A673 (cell line): ENCODE data around the gene BTBD16.

ENCODE experiments used
- CTCF ChIP-seq: fragments of 300-800, 200-600 bp; sonication (generic); conservative IDR thresholded peaks from 2 replicates; pipeline ENCODE4 v1.5.1; 2017; ENCODE audit warnings: low read depth, mild to moderate bottlenecking, antibody characterized with exemption, low read length, moderate library complexity, mixed read lengths
- EZH2 ChIP-seq: fragments of 200-600 bp; sonication (generic); IDR thresholded peaks from 2 replicates; pipeline ENCODE4 v1.6.1; 2017; ENCODE audit warnings: borderline replicate concordance, low read depth, mild to moderate bottlenecking, mixed read lengths, antibody characterized with exemption, low read length; ENCODE audit not compliant: poor library complexity, severe bottlenecking

- TF ChIP-seq CTCF (no peak), EZH2 (no peak)
These were observed 103.3 kb downstream of the BTBD16 start, which contains the start of gene PLEKHA1 for GRCh38 chr10:122374237-122374858.
